HG02970 (cell line): ENCODE data around the gene PRLR.
A peak's percentile ranks its signal among the peaks of the same experiment; 100 is the strongest.
"Not testable (repeated sequence)": the region's sequence is repeated elsewhere in the genome, so short reads cannot be mapped to it uniquely, and the experiment has no call there.

Source experiments
- ATAC-seq: cut with Tn5 transposase; IDR thresholded peaks from one replicate; pipeline ENCODE4 v1.9.1; 2021; ENCODE audit warnings: mild to moderate bottlenecking, moderate library complexity, moderate number of reproducible peaks; ENCODE audit not compliant: unreplicated experiment, low FRiP score

PRLR gene

DNA sequence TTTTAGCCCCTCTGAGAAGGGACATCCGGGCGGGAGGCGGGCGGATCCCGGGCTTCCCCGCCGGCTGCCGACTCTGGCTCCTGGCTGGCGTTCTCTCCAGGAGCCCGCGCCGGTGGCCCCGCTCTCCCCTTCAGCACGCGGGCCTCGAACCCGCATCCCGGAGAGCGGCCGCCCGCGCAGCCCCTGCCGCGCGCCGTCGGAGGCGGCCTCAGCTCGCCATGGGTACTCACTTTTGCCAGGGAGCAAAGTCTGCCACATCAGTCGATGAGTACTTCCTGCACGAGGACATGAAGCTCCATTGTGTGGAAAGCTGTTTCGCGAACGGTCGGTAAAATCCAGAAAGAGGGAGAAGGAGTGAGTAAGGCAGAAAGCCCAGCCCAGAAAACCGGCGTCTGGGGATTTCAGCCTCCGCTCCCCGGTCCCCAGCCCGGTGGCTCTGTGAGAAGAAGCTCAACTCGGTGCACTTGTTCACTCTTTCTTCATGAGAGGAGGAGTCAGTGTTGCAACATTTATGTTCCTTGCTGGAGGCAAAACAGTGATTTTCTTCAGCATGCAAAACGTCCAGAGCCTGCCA is at the start of gene PRLR:
Gene PRLR (minus strand): TSS at position 450 of the 574 bp plus-strand sequence. CDS start 140,867 bp downstream, outside the sequence.
- peak; percentile 19 for ATAC-seq

DNA sequence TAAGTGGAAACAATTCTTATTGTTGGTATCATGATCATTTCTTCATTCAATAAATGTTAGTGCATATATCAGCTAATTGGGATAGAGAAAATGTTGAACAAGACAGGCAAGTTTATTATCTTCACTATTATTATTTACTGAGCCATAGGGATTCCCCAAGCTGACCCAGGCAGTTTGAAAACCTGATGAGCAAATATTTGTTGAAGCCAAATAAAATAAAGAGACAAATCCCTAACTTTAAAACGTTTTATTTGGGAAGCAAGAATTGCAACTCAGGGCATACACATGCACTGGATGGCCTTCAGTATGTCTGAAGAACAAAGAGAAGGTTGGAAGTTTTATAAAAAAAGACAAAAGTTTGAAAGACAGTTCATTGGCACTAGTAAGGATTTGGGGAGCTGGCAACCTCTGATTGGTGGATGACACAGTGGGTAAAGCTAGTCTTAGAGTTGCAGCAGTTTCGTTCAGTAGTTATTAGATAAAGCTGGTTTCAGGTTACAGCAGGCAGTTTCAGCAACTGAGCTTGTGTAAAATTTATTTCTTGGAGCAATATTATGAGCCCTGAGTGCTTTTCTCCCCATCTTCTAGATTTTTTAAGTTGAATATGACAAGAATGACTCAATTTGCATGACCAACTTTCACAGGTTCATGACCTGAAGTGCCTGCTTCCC is 44.7 kb upstream of the PRLR start:
- ATAC-seq, result no peak

- no peak for ATAC-seq
Observed at GRCh38 chr5:35269006-35269405, 38.7 kb upstream of the PRLR start.

DNA sequence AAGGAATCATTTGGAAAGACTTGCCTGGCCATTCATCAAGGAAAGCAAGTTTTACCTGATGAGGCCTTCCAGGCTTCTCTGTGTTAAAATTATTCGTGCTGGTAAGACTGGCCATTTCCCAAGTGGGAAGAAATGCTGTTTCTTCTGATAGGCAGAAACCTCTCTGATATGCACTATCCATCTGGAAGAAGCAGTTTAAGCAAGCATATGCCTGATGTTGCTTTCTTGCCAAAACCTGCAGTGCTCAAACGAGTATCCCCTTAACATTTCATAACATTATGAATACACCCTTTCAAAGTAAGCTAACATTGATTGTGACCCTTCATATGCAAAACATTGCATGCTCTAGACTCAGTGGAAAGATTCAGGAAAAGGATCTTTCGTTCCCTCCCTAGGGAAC is 36.0 kb upstream of the PRLR start:
- no peak for ATAC-seq

GRCh38 chr5:35264509-35264908 is 34.2 kb upstream of the PRLR start:
- no peak for ATAC-seq

DNA sequence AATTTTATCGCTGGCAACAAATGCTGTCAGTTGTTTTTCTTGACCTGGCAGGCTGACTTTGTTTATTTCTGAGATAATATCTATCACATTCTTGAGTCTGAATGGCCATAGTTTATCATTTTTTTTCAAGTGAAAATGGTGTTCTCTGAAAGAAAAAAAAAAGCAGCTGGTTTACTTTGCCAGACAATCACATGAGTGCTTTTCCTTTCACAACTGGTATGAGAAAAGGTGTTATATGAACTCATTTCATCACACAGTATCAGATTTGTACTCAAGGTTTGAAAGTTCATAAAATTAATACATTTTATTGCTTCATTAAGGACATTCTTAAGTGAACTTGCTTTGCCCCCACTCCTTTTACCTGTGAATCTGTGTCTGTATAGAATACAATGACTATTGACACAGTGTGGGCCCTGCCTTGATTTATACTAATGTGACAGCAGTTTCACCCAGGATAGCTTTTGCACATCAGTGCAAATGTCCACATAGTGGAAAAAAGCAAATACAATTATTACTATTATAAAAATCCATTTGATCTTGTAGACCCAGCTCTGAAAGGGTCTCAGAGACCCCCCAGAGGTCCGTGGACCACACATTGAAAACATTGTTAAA is 33.1 kb upstream of the PRLR start:
- ATAC-seq, result no peak

DNA sequence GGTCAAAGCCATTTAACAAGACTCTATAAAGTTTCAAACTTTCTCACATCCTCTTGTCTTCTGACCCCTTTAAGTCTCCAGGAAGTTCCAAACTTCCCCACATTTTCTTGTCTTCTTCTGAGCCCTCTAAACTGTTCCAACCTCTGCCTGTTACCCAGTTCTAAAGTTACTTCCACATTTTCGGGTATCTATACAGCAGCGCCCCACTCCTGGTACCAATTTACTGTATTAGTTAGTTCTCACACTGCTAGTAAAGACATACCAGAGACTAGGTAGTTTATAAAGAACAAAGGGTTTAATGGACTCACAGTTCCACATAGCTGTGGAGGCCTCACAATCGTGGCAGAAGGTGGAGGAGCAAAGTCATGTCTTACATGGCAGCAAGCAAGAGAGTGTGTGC is 23.3 kb upstream of the PRLR start:
- ATAC-seq, result no peak

- no peak for ATAC-seq
Observed at GRCh38 chr5:35252963-35253362, 22.7 kb upstream of the PRLR start.

DNA sequence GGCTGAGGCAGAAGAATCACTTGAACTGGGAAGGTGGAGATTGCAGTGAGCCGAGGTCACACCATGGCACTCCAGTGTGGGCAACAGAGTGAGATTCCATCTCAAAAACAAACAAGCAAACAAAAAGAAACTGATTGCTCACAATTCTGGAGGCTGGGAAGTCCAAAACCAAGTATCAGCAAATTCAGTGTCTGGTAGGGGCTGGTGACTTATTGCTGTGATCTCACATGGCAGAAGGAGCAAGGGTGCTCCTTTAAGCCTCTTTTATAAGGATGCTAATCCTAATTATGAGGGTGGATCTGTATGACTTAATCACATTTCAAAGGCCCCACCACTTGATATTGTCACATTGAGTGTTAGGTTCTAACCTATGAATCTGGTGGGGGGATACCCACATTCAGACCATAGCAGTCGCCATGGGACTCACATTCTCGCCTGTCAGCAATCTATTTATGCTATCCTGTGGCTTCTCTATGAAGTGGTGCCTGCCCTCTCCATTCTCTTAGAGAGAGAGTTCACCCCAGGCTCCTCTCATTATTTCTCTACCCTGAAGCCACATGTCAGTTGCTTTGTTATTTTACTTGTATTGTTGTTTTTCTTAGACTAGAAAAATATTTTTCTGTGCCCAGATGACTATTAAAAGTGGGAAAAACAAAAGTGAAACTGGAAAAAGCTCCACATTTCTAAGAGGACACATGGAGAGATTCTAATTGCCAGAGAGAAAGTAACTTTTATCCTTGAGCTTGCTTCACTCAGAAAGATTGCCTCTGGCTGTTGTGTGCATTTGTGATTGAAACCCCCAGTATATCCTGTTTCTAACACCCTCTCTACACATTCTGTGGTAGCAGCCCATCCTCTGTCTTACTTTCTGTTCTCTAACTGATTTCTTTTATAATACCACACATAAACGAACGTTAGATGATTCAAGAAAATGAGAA is 18.8 kb upstream of the PRLR start:
- ATAC-seq, result no peak

GRCh38 chr5:35247648-35248034 is 17.4 kb upstream of the PRLR start:
- ATAC-seq, result no peak

- no peak for ATAC-seq
Observed at GRCh38 chr5:35246900-35247647, 16.8 kb upstream of the PRLR start.

DNA sequence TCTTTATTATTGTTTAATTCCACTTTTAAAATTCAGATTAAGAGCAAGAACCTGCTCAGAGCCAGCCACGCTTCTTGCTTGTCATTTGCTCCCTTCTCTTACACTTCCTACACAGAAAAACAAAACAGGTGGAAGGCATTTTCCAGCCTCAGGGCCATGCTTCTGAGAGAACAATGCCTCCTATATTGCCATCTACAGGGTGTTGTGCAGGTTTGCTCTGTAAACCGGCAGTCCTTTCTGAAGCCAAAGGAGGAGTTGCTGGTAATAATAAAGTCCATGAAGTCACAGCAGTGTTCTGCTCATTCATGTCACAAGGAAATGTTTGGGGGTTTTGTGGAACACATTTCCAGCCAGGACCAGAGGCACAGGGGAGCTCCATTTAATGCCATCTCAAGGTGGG is 16.1 kb upstream of the PRLR start:
- ATAC-seq, result no peak

DNA sequence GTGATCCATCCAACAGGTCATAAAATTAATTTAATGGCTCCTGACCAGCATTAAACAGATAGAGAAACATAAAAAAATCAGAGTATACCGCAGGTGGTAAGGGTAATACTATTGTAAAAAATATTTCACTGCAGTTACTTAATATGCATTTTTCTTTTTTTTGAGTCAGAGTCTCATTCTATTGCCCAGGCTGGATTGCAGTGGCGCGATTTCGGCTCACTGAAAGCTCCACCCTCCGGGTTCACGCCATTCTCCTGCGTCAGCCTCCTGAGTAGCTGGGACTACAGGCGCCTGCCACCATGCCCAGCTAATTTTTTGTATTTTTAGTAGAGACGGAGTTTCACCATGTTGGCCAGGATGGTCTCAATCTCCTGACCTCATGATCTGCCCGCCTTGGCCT is 15.1 kb upstream of the PRLR start:
- not testable (repeated sequence) for ATAC-seq

GRCh38 chr5:35244171-35244570 is 13.9 kb upstream of the PRLR start:
- ATAC-seq, result no peak

DNA sequence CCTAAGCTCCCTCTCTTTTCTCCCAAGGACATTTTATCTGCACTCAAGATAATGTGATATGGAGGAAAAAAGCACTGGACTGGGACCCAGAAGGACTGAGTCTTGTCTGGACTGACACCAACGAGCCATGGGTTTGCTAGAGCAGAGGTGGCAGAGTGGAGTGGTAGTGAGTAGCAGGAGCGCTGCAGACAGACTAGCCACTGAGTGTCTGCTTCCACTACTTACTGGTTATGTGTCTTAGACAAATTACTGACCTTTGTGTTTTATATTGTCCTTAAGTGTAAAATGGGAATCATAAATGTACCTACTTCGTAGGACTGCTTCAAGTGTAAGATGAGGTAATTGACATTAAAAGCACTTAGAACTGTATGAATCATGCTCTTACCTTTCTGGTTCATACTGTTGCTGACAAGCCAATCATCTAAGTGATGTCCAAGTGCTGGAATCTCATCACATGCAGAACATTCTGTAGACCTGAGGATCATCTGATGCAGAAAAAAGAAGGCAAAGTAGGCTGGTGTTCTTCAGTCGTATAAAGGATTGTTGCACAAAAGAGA is 12.5 kb upstream of the PRLR start:
- no peak for ATAC-seq

- ATAC-seq, result no peak
Observed at GRCh38 chr5:35240892-35241291, 10.6 kb upstream of the PRLR start.

GRCh38 chr5:35239911-35240610 is 9.8 kb upstream of the PRLR start:
- no peak for ATAC-seq

- no peak for ATAC-seq
Observed at GRCh38 chr5:35239476-35239875, 9.2 kb upstream of the PRLR start.

- no peak for ATAC-seq
Observed at GRCh38 chr5:35237580-35238376, 7.5 kb upstream of the PRLR start.
